B cell (primary cell): ENCODE measurements around the gene PAPSS2. TPM values are rescaled to one million over a fixed set of nuclear protein-coding genes. Genes with fewer than 3 reads are reported as not detected.

Source experiments
- ATAC-seq: fragments of 200-7000 bp; cut with Tn5 transposase; one replicate; pipeline ENCODE4 v1.10.0; 2021; ENCODE audit warnings: low read depth, mild to moderate bottlenecking, moderate number of reproducible peaks, moderate library complexity
- CTCF ChIA-PET: fragments of 350-600 bp; sonication (Branson Sonifier 250); formaldehyde crosslinking; loops from one replicate; lab custom pipeline; 2021; ENCODE audit warnings: antibody characterized with exemption, inconsistent platforms; lab: Charles Lee
- POLR2A ChIA-PET: fragments of 350-600 bp; sonication (Branson Sonifier 250); formaldehyde crosslinking; loops from one replicate; lab custom pipeline; 2021; ENCODE audit warnings: antibody characterized with exemption; lab: Charles Lee
- DNase-seq: peaks from one replicate; pipeline ENCODE4 v3.0.0; 2013
- H2AFZ ChIP-seq: 2 replicates; pipeline ENCODE4 v1.6.1; 2012; ENCODE audit warnings: mild to moderate bottlenecking, low read depth, low read length; ENCODE audit not compliant: insufficient read depth, poor library complexity, severe bottlenecking
- H3K27ac ChIP-seq, 2 donors: 1 replicate in 1 of 2; 2 replicates in 1 of 2; pipeline ENCODE4 v1.5.1; 2012 to 2013; ENCODE audit warnings: low read length in 2 of 2, mild to moderate bottlenecking in 2 of 2, moderate library complexity in 1 of 2
- H3K27me3 ChIP-seq, 4 experiments: fragments of 200-600 bp in 1 of 4; sonication (generic) in 1 of 4; replicated peaks in 1 of 4; 1 replicate in 2 of 4; 2 replicates in 2 of 4; pipeline versions ENCODE4 v1.6.1 to v1.7.0; 2013 to 2016; ENCODE audit warnings: low read length in 3 of 4, mild to moderate bottlenecking in 2 of 4, mixed read lengths in 1 of 4, moderate library complexity in 1 of 4; ENCODE audit not compliant: insufficient read depth in 4 of 4, control insufficient read depth in 3 of 4; ENCODE audit errors: control extremely low read depth in 1 of 4
- H3K36me3 ChIP-seq, 2 experiments: replicated peaks in 1 of 2; 1 replicate in 1 of 2; 2 replicates in 1 of 2; pipeline versions ENCODE4 v1.6.1 to v1.7.1; 2013; ENCODE audit warnings: low read length in 1 of 2; ENCODE audit not compliant: insufficient read depth in 2 of 2, control insufficient read depth in 1 of 2; ENCODE audit errors: control extremely low read depth in 1 of 2, extremely low read depth in 1 of 2
- H3K4me1 ChIP-seq, 2 donors: fragments of 200-600 bp in 1 of 2; sonication (generic) in 1 of 2; 1 replicate in 1 of 2; 2 replicates in 1 of 2; pipeline versions ENCODE4 v1.5.1 to v1.6.1; 2013 to 2017; ENCODE audit warnings: low read length in 2 of 2; ENCODE audit not compliant: control insufficient read depth in 2 of 2, insufficient read depth in 2 of 2
- H3K4me2 ChIP-seq: replicated peaks from 2 replicates; pipeline ENCODE3; 2012; ENCODE audit warnings: mild to moderate bottlenecking, low read depth, low read length; ENCODE audit not compliant: poor library complexity, severe bottlenecking
- H3K4me3 ChIP-seq, 5 experiments: fragments of 200-600 bp in 1 of 5; sonication (generic) in 1 of 5; 1 replicate in 3 of 5; 2 replicates in 2 of 5; pipeline versions ENCODE4 v1.5.1 to v1.7.0; 2011 to 2016; ENCODE audit warnings: low read length in 4 of 5, mild to moderate bottlenecking in 4 of 5, low read depth in 2 of 5, control low read depth in 1 of 5, moderate library complexity in 1 of 5; ENCODE audit not compliant: insufficient read depth in 1 of 5; ENCODE audit errors: control extremely low read depth in 1 of 5, extremely low read depth in 1 of 5
- H3K79me2 ChIP-seq: fragments of 200-600 bp; sonication (generic); one replicate; pipeline ENCODE4 v1.6.0; 2016; ENCODE audit warnings: low read length; ENCODE audit not compliant: control insufficient read depth, insufficient read depth
- H3K9ac ChIP-seq: fragments of 200-600 bp; sonication (generic); 2 replicates; pipeline ENCODE4 v1.6.1; 2017; ENCODE audit warnings: mild to moderate bottlenecking, low read length, moderate library complexity
- H3K9me3 ChIP-seq, 3 donors: one replicate each; pipeline versions ENCODE4 v1.6.1 to v1.7.1; 2013; ENCODE audit warnings: low read length in 2 of 3; ENCODE audit not compliant: control insufficient read depth in 2 of 3, insufficient read depth in 1 of 3; ENCODE audit errors: control extremely low read depth in 1 of 3
- H4K20me1 ChIP-seq: 2 replicates; pipeline ENCODE4 v1.6.0; 2012; ENCODE audit warnings: mild to moderate bottlenecking, low read length; ENCODE audit not compliant: insufficient read depth, control insufficient read depth, poor library complexity, severe bottlenecking
- H3K27ac Mint-ChIP-seq: one replicate; pipeline ENCODE4 v1.8.0; 2021; ENCODE audit warnings: mixed read lengths
- H3K27me3 Mint-ChIP-seq: one replicate; pipeline ENCODE4 v1.8.0; 2021; ENCODE audit warnings: mixed read lengths
- H3K4me1 Mint-ChIP-seq: one replicate; pipeline ENCODE4 v1.8.0; 2021; ENCODE audit warnings: mixed read lengths
- H3K4me3 Mint-ChIP-seq: one replicate; pipeline ENCODE4 v1.8.0; 2021; ENCODE audit warnings: mixed read lengths
- H3K9me3 Mint-ChIP-seq: one replicate; pipeline ENCODE4 v1.8.0; 2022; ENCODE audit warnings: mixed read lengths; ENCODE audit not compliant: insufficient read depth
- CTCF ChIP-seq: fragments of 200-600 bp; IDR thresholded peaks from one replicate; pipeline ENCODE4 v1.8.0; 2022; ENCODE audit warnings: antibody characterized with exemption, mild to moderate bottlenecking
- EZH2 ChIP-seq: IDR thresholded peaks from 2 replicates; pipeline ENCODE4 v1.6.1; 2012; ENCODE audit warnings: borderline replicate concordance, low read depth, mild to moderate bottlenecking, moderate library complexity, low read length; ENCODE audit not compliant: insufficient read depth, poor library complexity, severe bottlenecking
- WGBS: methylation state at CpG from one replicate; pipeline ENCODE4 v1.1.5; 2013; ENCODE audit warnings: missing lambda C conversion rate; ENCODE audit not compliant: insufficient coverage; 5-methylcytosine and 5-hydroxymethylcytosine counted together
- intact Hi-C: fragments of 100-400 bp; cut with micrococcal nuclease; formaldehyde crosslinking; loops from one replicate; pipeline ENCODE4 v1.10.0; 2022
- polyA plus RNA-seq: library from polyadenylated mRNA; depleted of rRNA; stranded (reverse); fragments of >200 nt; gene quantifications from 2 replicates; pipeline ENCODE4 v1.2.3, GENCODE V29; 2012
- total RNA-seq, 2 donors: library from RNA; stranded (reverse); fragments of 120-200 nt in 1 of 2; gene quantifications; 1 replicate in 1 of 2; 2 replicates in 1 of 2; pipeline versions ENCODE4 v1.2.3 to v1.2.4, GENCODE V29; 2013 to 2022

The PAPSS2 gene
- total and polyA plus RNA-seq, 2 donors (not counting 1 experiment from before 2014, with no cell fraction given), result not detected

- no peak for DNase-seq
- no peaks in the 10 kb centered on the region for H3K36me3 ChIP-seq
- peaks cover 0 to 1% of the 10 kb centered on the region in 2 donors for H3K4me1 ChIP-seq
- Mint-ChIP-seq H3K27ac (no peak overlapping the region), H3K4me3 (no peak overlapping the region), H3K4me1 (no peaks in the 10 kb centered on the region), H3K27me3 (no peaks in the 10 kb centered on the region), H3K9me3 (no peaks in the 10 kb centered on the region)
- H3K4me2 ChIP-seq, result no peak overlapping the region
- H3K79me2 ChIP-seq, result no peaks in the 10 kb centered on the region
- intact Hi-C loops, result no loop called here
- H3K9ac ChIP-seq, result no peak overlapping the region
- peaks cover 0 to 3% (median 0%) of the 10 kb centered on the region in 4 experiments for H3K27me3 ChIP-seq
- WGBS, result no CpG with 5 or more reads among the region's 11 CpGs
- ATAC-seq, result no peak
- H4K20me1 ChIP-seq, result no peaks in the 10 kb centered on the region
- TF ChIP-seq EZH2, result no peak
- no peak for TF ChIP-seq CTCF
- no peaks in the 10 kb centered on the region for H3K9me3 ChIP-seq
- ChIA-PET CTCF (no interaction called here), POLR2A (no interaction called here)
- H3K27ac ChIP-seq, result no peak overlapping the region
- H2AFZ ChIP-seq, result no peak overlapping the region
- H3K4me3 ChIP-seq, result no peak overlapping the region
These were observed 53.4 kb downstream of the PAPSS2 start for GRCh38 chr10:87712913-87713616.

GRCh38 chr10:87713707-87714106, 54.0 kb downstream of the PAPSS2 start:
- intact Hi-C loops, result no loop called here
- ATAC-seq, result no peak

More at GRCh38 chr10:87713707-87714106, 54.0 kb downstream of the PAPSS2 start:
- H3K9me3 Mint-ChIP-seq, result no peaks in the 10 kb centered on the region
- Histone ChIP-seq H3K27me3 (peaks cover 0 to 3% (median 0%) of the 10 kb centered on the region in 4 experiments), H4K20me1 (no peaks in the 10 kb centered on the region), H3K9me3 (no peaks in the 10 kb centered on the region), H3K79me2 (no peaks in the 10 kb centered on the region), H3K4me3 (no peak overlapping the region), H3K4me1 (peaks cover 0 to 7% of the 10 kb centered on the region in 2 donors), H3K27ac (no peak overlapping the region), H3K4me2 (no peak overlapping the region), H3K36me3 (no peaks in the 10 kb centered on the region), H3K9ac (no peak overlapping the region), H2AFZ (no peak overlapping the region)
- no peak for DNase-seq
- no peak for TF ChIP-seq CTCF
- TF ChIP-seq EZH2, result no peak
- WGBS, result no CpG with 5 or more reads among the region's 3 CpGs
- ChIA-PET POLR2A (no interaction called here), CTCF (no interaction called here)
- H3K27ac Mint-ChIP-seq, result no peak overlapping the region
- no peak overlapping the region for H3K4me3 Mint-ChIP-seq
- peaks cover 4% of the 10 kb centered on the region for H3K4me1 Mint-ChIP-seq
- no peaks in the 10 kb centered on the region for H3K27me3 Mint-ChIP-seq
